ENCODE results near the gene GFRA4.

- no peak for TF ChIP-seq CTCF (IDR thresholded peaks at IDR 0.05)
- TF ChIP-seq POLR2A (IDR thresholded peaks at IDR 0.05), result no peak
These were observed 11.2 kb upstream of the GFRA4 start for GRCh38 chr20:3674447-3674846.

Measured in right lobe of liver (tissue), 4 donors.